ENCODE data around the gene TOP1.

The TOP1 gene

GRCh38 chr20:41163821-41164220 lies 135.2 kb downstream of the TOP1 start:
- Mint-ChIP-seq H3K27ac (no peak overlapping the region), H3K4me3 (no peak overlapping the region)

GRCh38 chr20:41165001-41165882 lies 136.6 kb downstream of the TOP1 start:
- Mint-ChIP-seq H3K4me1 (peaks cover 14 to 30% of the 10 kb centered on the region in 2 donors), H3K4me3 (no peak overlapping the region)

More at GRCh38 chr20:41163821-41164220, 135.2 kb downstream of the TOP1 start:
- no peak for ATAC-seq (replicated peaks)
- Mint-ChIP-seq H3K4me1 (peaks cover 20 to 42% of the 10 kb centered on the region in 2 donors), H3K9me3 (no peaks in the 10 kb centered on the region), H3K36me3 (peaks cover 69 to 89% of the 10 kb centered on the region in 2 donors), H3K27me3 (peaks cover 14 to 19% of the 10 kb centered on the region in 2 donors)
- DNase-seq, result no peak

DNA sequence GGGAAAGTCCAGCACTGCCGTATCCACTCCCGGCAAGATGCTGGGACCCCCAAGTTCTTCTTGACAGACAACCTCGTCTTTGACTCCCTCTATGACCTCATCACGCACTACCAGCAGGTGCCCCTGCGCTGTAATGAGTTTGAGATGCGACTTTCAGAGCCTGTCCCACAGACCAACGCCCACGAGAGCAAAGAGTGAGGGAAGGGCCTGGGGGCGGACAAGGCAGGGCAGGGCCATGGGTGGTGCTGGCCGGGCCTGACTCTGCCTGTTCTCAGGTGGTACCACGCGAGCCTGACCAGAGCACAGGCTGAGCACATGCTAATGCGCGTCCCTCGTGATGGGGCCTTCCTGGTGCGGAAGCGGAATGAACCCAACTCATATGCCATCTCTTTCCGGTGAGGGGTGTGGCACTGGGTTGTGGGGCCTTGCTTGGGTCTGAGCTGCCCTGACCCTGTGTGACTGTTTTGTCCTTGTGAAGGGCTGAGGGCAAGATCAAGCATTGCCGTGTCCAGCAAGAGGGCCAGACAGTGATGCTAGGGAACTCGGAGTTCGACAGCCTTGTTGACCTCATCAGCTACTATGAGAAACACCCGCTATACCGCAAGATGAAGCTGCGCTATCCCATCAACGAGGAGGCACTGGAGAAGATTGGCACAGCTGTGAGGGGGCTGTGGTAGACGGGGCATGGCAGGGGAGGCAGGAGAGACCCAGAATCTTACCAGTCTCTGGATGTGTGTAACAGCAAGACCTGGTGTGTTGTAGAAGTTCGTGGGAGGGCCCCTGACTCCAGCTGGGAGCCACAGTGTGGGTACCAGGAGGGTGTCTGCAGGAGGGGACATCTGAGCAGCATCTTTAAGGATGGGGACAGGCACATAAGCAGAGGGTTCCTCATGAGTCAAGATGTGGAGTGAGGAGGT lies 137.8 kb downstream of the TOP1 start:
- no peak for ATAC-seq (replicated peaks)
- H3K9me3 Mint-ChIP-seq, result no peaks in the 10 kb centered on the region

More at GRCh38 chr20:41165001-41165882, 136.6 kb downstream of the TOP1 start:
- Mint-ChIP-seq H3K9me3 (no peaks in the 10 kb centered on the region), H3K36me3 (peaks cover 74 to 92% of the 10 kb centered on the region in 2 donors), H3K27ac (no peak overlapping the region), H3K27me3 (peaks cover 14 to 17% of the 10 kb centered on the region in 2 donors)
- no peak for DNase-seq
- ATAC-seq (replicated peaks), result no peak

GRCh38 chr20:41167118-41167470 lies 138.5 kb downstream of the TOP1 start:
- DNase-seq, result no peak
- Mint-ChIP-seq H3K27me3 (peaks cover 14 to 20% of the 10 kb centered on the region in 2 donors), H3K9me3 (no peaks in the 10 kb centered on the region), H3K4me1 (peaks cover 14 to 23% of the 10 kb centered on the region in 2 donors), H3K36me3 (peaks cover 73 to 93% of the 10 kb centered on the region in 2 donors), H3K27ac (peak overlapping the region; percentile 3), H3K4me3 (no peak overlapping the region)
- ATAC-seq (replicated peaks), result peak in 1 of 2 donors; percentile 10

More for the DNA sequence above, 137.8 kb downstream of the TOP1 start:
- peaks cover 72 to 92% of the 10 kb centered on the region in 2 donors for H3K36me3 Mint-ChIP-seq
- H3K4me1 Mint-ChIP-seq, result peaks cover 14 to 25% of the 10 kb centered on the region in 2 donors
- peak overlapping the region; percentile 22 for H3K27ac Mint-ChIP-seq
- peaks cover 14 to 15% of the 10 kb centered on the region in 2 donors for H3K27me3 Mint-ChIP-seq
- no peak for DNase-seq
- no peak overlapping the region for H3K4me3 Mint-ChIP-seq

DNA sequence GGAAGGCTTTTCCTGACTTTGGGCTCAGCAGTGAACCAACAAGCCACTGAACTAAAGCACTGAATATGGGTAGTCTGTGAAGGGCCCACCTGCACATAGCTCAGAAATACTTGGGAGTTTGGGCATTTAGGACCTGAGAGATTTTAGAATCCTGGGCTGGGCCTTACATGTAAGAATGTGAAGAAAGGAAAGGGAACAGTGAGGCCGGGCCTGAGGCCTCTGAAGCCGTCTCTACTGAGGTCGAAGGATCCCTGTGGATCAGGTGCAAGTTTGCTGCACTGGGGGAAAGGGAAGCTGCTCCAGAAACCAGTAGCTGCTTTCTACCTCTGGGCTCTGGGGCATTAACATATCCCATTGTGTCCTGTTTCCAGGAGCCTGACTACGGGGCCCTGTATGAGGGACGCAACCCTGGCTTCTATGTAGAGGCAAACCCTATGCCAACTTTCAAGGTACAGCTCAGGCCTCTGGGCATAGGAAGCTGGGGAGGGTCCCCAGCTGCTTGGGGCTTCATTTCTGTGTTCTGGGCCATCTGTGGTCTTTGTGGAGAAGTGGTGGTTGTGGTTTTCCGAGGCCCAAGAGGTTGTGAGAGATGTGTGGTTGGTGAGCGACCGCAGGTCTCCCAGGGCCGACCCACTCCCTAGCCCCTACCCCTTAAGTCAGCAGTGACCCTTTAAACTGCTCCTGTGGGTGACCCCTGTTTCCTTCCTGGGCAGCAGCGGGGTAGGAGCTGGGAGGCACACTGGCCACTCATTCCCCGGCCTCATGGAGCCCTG lies 139.0 kb downstream of the TOP1 start:
- H3K4me3 Mint-ChIP-seq, result no peak overlapping the region
- peaks cover 14 to 23% of the 10 kb centered on the region in 2 donors for H3K4me1 Mint-ChIP-seq
- H3K36me3 Mint-ChIP-seq, result peaks cover 73 to 95% of the 10 kb centered on the region in 2 donors
- H3K27ac Mint-ChIP-seq, result peak overlapping the region; percentile 3
- H3K9me3 Mint-ChIP-seq, result no peaks in the 10 kb centered on the region
- no peak for DNase-seq
- peaks cover 14 to 20% of the 10 kb centered on the region in 2 donors for H3K27me3 Mint-ChIP-seq
- ATAC-seq (replicated peaks), result peak; percentile 69 to 79

DNA sequence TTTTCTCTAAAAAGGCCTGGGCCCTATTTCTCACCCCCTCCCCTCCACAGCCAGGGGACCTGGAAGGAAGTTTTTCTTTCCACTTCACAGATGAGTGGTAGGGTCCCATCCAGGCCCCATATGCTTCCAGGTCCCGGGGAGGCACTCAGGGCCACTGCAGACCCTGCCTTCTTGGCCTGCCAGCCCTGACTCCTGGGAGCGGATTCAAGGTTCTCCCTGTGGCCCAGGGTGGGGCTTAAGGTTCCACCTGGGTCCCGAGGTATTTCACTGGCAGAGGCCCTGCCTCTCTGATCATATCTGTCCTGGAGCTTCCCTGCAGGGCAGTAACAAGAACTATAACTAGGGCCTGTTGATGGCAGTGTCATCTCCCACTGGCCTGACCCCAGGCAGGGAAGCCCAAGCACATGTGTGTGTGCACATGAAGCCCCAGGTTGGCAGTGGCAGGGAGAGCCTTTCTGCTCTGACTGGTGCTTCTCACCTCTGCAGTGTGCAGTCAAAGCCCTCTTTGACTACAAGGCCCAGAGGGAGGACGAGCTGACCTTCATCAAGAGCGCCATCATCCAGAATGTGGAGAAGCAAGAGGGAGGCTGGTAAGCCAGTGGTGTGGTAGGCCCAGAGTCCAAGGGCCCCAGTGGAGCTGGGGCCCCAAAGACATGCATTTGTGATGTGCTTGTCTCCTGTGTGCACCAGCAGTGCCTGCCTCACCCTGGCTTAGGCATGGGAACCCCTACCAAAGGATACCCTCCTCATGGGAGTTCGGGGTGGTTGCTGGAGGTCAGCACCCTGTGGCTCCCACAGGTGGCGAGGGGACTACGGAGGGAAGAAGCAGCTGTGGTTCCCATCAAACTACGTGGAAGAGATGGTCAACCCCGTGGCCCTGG lies 139.9 kb downstream of the TOP1 start:
- DNase-seq (no peak), ATAC-seq (replicated peaks) (no peak)
- Mint-ChIP-seq H3K27ac (no peak overlapping the region), H3K9me3 (no peaks in the 10 kb centered on the region), H3K4me1 (peaks cover 18 to 22% of the 10 kb centered on the region in 2 donors), H3K36me3 (peaks cover 74 to 92% of the 10 kb centered on the region in 2 donors), H3K27me3 (peaks cover 14 to 20% of the 10 kb centered on the region in 2 donors), H3K4me3 (no peak overlapping the region)

DNA sequence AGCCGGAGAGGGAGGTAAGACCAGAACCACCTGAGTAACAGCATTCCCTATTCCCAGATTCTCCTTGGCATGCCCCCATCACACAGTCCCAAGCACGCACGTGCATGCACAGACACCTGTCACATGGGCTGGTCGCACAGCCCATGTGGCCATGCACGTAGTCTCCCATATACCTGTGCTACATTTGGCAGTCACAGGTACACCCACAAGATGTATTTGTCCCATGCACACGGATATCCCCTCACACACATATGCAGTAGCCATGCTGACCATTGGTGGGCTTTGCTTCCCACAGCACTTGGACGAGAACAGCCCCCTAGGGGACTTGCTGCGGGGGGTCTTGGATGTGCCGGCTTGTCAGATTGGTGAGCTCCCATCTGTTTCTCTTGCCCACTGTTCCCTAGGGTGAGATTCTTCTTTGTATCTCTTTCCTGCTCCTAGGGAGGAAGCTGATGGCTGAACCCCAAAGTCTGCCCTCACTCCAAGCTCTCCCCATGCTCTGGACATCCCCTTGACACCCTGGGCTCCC lies 140.6 kb downstream of the TOP1 start:
- no peak for DNase-seq

DNA sequence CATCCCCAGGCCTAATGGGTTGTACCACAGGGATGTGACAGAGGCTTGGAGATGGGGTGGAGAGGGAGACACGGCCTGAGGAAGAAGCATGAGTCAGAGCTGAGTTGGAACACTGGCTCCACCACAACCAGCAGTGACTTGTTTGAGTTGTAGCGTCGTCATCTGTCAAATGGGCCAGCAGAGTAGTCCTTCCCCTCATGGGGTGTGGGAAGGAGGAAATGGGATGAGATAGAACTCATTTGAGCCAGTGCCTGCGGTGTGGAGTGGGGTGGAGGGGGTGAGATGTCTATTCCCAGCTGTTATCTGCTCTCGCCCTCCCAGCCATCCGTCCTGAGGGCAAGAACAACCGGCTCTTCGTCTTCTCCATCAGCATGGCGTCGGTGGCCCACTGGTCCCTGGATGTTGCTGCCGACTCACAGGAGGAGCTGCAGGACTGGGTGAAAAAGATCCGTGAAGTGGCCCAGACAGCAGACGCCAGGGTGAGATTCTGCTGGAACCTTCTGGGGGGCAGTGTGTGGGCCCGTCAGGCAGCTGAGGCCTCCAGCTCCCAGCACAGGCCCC lies 141.2 kb downstream of the TOP1 start:
- H3K4me1 Mint-ChIP-seq, result peaks cover 17 to 18% of the 10 kb centered on the region in 2 donors

More for the DNA sequence above, 140.6 kb downstream of the TOP1 start:
- Mint-ChIP-seq H3K4me1 (peaks cover 18 to 19% of the 10 kb centered on the region in 2 donors), H3K27me3 (peaks cover 12 to 13% of the 10 kb centered on the region in 2 donors), H3K9me3 (no peaks in the 10 kb centered on the region), H3K36me3 (peaks cover 74 to 92% of the 10 kb centered on the region in 2 donors), H3K27ac (no peak overlapping the region), H3K4me3 (no peak overlapping the region)
- no peak for ATAC-seq (replicated peaks)

GRCh38 chr20:41170386-41171105 lies 141.9 kb downstream of the TOP1 start:
- H3K27ac Mint-ChIP-seq, result no peak overlapping the region

More for the DNA sequence above, 141.2 kb downstream of the TOP1 start:
- H3K36me3 Mint-ChIP-seq, result peaks cover 74 to 92% of the 10 kb centered on the region in 2 donors
- DNase-seq (no peak), ATAC-seq (replicated peaks) (no peak)
- H3K27ac Mint-ChIP-seq, result peak overlapping the region; percentile 33
- H3K4me3 Mint-ChIP-seq, result no peak overlapping the region
- peaks cover 7 to 10% of the 10 kb centered on the region in 2 donors for H3K27me3 Mint-ChIP-seq
- no peaks in the 10 kb centered on the region for H3K9me3 Mint-ChIP-seq

GRCh38 chr20:41171736-41172295 lies 143.2 kb downstream of the TOP1 start:
- Mint-ChIP-seq H3K4me1 (peaks cover 13 to 18% of the 10 kb centered on the region in 2 donors), H3K4me3 (no peak overlapping the region), H3K27me3 (peaks cover 6 to 10% of the 10 kb centered on the region in 2 donors), H3K27ac (no peak overlapping the region), H3K36me3 (peaks cover 63 to 83% of the 10 kb centered on the region in 2 donors), H3K9me3 (no peaks in the 10 kb centered on the region)
- ATAC-seq (replicated peaks) (no peak), DNase-seq (no peak)

More at GRCh38 chr20:41170386-41171105, 141.9 kb downstream of the TOP1 start:
- DNase-seq (no peak), ATAC-seq (replicated peaks) (no peak)
- H3K36me3 Mint-ChIP-seq, result peaks cover 71 to 86% of the 10 kb centered on the region in 2 donors
- H3K4me3 Mint-ChIP-seq, result no peak overlapping the region
- H3K9me3 Mint-ChIP-seq, result no peaks in the 10 kb centered on the region
- H3K27me3 Mint-ChIP-seq, result peaks cover 7 to 10% of the 10 kb centered on the region in 2 donors
- H3K4me1 Mint-ChIP-seq, result peaks cover 17 to 18% of the 10 kb centered on the region in 2 donors

DNA sequence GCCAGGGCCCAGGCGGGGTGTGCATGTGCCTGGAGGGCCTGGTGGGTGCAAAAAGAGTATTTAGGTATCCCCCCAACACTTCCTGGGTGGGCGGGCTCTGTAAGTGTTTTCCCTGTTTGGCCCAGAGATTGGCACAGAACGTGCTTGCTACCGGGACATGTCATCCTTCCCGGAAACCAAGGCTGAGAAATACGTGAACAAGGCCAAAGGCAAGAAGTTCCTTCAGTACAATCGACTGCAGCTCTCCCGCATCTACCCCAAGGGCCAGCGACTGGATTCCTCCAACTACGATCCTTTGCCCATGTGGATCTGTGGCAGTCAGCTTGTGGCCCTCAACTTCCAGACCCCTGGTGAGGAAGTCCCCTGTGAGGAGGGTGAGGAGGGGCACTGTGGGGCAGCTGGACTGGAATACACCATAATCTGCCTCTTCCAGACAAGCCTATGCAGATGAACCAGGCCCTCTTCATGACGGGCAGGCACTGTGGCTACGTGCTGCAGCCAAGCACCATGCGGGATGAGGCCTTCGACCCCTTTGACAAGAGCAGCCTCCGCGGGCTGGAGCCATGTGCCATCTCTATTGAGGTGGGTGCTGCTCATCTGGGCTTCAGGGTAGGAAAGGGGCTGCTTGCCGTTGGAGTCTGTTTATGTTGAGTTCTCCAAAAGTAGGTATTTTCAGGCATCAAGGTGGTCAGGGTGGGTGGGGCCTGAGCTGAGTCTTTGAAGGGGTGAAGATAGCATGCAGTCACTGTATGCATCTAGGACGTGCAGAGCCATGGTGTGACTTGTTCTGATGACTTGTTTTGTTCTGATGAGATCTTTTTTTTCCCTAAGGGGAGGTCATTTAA lies 143.9 kb downstream of the TOP1 start:
- H3K4me1 Mint-ChIP-seq, result peaks cover 6 to 12% of the 10 kb centered on the region in 2 donors
- H3K4me3 Mint-ChIP-seq, result no peak overlapping the region
- peaks cover 0 to 10% of the 10 kb centered on the region in 2 donors for H3K27me3 Mint-ChIP-seq
- no peak overlapping the region for H3K27ac Mint-ChIP-seq
- DNase-seq, result no peak
- H3K36me3 Mint-ChIP-seq, result peaks cover 57 to 77% of the 10 kb centered on the region in 2 donors
- H3K9me3 Mint-ChIP-seq, result no peaks in the 10 kb centered on the region
- ATAC-seq (replicated peaks), result peak; percentile 6 to 7
